Measurements from ENCODE around the gene CDKL1.
"Not testable (repeated sequence)": the region's sequence is repeated elsewhere in the genome, so short reads cannot be mapped to it uniquely, and the experiment has no call there.

The CDKL1 gene

DNA sequence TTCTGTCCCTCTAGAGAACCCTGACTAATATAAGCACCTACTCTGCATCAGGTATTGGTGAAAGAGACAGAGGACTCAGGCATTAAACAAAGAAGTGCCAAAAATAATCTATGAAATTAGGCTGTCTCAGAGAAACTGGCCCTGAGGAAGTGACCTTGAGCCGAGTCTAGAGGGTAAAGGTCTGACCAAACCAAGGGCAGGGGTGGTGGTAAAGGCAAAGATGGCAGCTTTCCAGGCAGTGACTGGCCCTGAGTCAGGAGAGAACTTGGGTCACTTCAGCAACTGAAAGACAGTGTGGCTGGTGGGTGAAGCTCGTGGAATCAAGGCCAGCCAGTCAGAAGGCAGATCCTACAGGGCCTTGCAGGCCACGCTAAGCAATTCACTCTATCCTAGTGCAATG, 30.6 kb downstream of the CDKL1 start:
- no peaks in the 10 kb centered on the region for H3K4me1 ChIP-seq (ENCODE audit: control insufficient read depth, insufficient read depth, low read length, poor library complexity, severe bottlenecking)
- WGBS, 2 experiments (ENCODE audit: insufficient coverage in 2 of 2), result 95 to 96% methylated on average over 3 of the region's 3 CpGs
- H3K9me3 ChIP-seq (ENCODE audit: control insufficient read depth, low read length), result no peaks in the 10 kb centered on the region
- no peak overlapping the region for H3K27ac ChIP-seq (ENCODE audit: low read depth, low read length, severe bottlenecking)
- H3K36me3 ChIP-seq (ENCODE audit: control insufficient read depth, insufficient read depth, low read length), result no peaks in the 10 kb centered on the region
- no peak overlapping the region for H3K4me3 ChIP-seq (ENCODE audit: extremely low read depth, insufficient read depth, low read length, poor library complexity, severe bottlenecking)

DNA sequence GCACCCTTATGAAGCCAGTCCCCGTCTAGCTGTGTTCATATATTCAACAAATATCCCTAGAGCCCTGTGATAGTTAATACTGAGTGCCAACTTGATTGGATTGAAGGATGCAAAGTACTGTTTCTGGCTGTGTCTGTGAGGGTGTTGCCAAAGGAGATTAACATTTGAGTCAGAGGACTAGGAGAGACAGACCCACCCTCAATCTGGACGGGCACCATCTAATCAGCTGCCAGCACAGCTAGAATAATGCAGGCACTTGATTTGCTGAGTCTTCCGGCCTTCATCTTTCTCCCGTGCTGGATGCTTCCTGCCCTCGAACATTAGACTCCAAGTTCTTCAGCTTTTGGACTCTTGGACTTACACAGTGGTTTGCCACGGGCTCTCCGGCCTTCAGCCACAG, 31.1 kb downstream of the CDKL1 start:
- 90 to 91% methylated on average over 4 to 6 of the region's 7 CpGs for WGBS, 2 experiments (ENCODE audit: insufficient coverage in 2 of 2)
- not testable (repeated sequence) for H3K27ac ChIP-seq (ENCODE audit: low read depth, low read length, severe bottlenecking); H3K9me3 ChIP-seq (ENCODE audit: control insufficient read depth, low read length); H3K36me3 ChIP-seq (ENCODE audit: control insufficient read depth, insufficient read depth, low read length); H3K4me1 ChIP-seq (ENCODE audit: control insufficient read depth, insufficient read depth, low read length, poor library complexity, severe bottlenecking); H3K4me3 ChIP-seq (ENCODE audit: extremely low read depth, insufficient read depth, low read length, poor library complexity, severe bottlenecking)

DNA sequence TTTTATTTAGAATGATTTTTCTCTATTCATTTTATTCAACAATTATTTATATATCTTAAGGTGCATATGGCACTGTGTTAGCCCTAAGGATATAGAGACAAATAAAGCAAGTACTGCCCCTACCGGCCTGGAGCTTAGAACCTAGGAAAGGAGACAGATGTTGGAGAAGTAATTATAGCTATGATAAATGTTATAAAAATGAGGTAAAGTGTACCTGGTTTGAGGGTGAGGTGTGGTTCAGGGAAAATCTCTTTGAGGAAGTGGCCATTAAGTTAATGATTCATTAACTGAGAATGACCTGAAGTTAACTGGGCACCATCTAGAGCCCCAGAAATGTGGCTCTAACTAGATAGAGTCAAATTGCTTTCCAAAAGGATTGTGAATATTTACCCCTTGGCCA, 31.9 kb downstream of the CDKL1 start:
- H3K9me3 ChIP-seq (ENCODE audit: control insufficient read depth, low read length), result no peaks in the 10 kb centered on the region
- H3K27ac ChIP-seq (ENCODE audit: low read depth, low read length, severe bottlenecking), result no peak overlapping the region
- 100% methylated on average over 1 of the region's 1 CpG; no CpG with 5 or more reads in 1 of the 2 experiments for WGBS, 2 experiments (ENCODE audit: insufficient coverage in 2 of 2)
- H3K4me1 ChIP-seq (ENCODE audit: control insufficient read depth, insufficient read depth, low read length, poor library complexity, severe bottlenecking), result no peaks in the 10 kb centered on the region
- H3K36me3 ChIP-seq (ENCODE audit: control insufficient read depth, insufficient read depth, low read length), result no peaks in the 10 kb centered on the region
- H3K4me3 ChIP-seq (ENCODE audit: extremely low read depth, insufficient read depth, low read length, poor library complexity, severe bottlenecking), result no peak overlapping the region

DNA sequence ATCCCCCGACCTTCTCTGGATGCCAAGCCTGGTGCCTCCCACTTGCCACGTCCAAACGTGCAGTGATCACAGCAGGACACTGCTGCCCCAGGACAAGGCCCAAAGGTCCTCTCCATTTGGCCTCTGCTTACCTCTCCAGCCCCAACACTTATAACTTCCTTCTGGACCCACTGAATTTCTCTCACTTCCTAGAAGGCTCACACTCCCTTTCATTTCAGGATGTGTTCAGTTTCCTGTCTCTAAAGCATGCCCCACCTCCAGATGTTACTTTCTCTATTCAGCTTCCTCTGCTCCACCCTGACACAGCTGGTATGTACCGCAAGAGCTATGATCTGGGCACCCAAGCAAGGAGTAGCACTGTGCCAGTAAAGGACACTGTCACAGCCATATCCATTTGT, 33.0 kb downstream of the CDKL1 start:
- Histone ChIP-seq H3K36me3 (ENCODE audit: control insufficient read depth, insufficient read depth, low read length) (no peaks in the 10 kb centered on the region), H3K9me3 (ENCODE audit: control insufficient read depth, low read length) (no peaks in the 10 kb centered on the region), H3K4me1 (ENCODE audit: control insufficient read depth, insufficient read depth, low read length, poor library complexity, severe bottlenecking) (no peaks in the 10 kb centered on the region), H3K4me3 (ENCODE audit: extremely low read depth, insufficient read depth, low read length, poor library complexity, severe bottlenecking) (no peak overlapping the region), H3K27ac (ENCODE audit: low read depth, low read length, severe bottlenecking) (no peak overlapping the region)
- 82 to 83% methylated on average over 4 of the region's 4 CpGs for WGBS, 2 experiments (ENCODE audit: insufficient coverage in 2 of 2)

DNA sequence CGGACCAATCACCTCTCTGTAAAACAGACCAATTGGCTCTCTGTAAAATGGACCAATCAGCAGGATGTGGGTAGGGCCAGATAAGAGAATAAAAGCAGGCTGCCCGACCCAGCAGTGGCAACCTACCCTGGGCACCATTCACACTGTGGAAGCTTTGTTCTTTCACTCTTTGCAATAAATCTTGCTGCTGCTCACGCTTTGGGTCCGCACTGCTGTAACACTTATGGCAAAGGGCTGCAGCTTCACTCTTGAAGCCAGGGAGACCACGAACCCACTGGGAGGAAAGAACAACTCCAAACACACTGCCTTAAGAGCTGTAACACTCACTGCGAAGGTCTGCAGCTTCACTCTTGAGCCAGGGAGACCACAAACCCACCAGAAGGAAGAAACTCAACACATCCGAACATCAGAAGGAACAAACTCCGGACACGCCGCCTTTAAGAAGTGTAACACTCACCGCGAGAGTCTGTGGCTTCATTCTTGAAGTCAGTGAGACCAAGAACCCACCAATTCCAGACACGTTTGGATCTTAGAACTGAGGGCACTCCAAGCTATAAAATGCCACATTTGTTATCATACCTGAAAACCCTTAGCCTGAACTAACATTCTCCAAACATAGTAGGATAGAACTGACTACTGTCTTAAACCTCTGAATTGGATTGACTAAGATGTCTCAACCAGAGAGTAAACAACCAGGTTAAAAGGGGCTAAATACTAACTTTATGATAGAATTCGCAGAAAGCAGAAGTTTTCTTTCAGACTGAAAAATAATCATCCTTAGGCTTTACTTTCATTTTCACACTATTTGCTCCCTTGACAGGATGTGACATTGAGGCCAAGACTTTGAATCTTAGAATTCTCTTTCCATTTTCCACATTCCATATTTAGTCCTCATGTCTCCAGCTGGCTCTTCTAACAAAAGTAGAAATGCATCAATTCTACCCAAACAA, 33.6 kb downstream of the CDKL1 start:
- 90 to 96% methylated on average over 8 to 13 of the region's 14 CpGs for WGBS, 2 experiments (ENCODE audit: insufficient coverage in 2 of 2)
- Histone ChIP-seq H3K4me1 (ENCODE audit: control insufficient read depth, insufficient read depth, low read length, poor library complexity, severe bottlenecking) (no peaks in the 10 kb centered on the region), H3K27ac (ENCODE audit: low read depth, low read length, severe bottlenecking) (no peak overlapping the region), H3K9me3 (ENCODE audit: control insufficient read depth, low read length) (no peaks in the 10 kb centered on the region), H3K36me3 (ENCODE audit: control insufficient read depth, insufficient read depth, low read length) (no peaks in the 10 kb centered on the region), H3K4me3 (ENCODE audit: extremely low read depth, insufficient read depth, low read length, poor library complexity, severe bottlenecking) (no peak overlapping the region)

DNA sequence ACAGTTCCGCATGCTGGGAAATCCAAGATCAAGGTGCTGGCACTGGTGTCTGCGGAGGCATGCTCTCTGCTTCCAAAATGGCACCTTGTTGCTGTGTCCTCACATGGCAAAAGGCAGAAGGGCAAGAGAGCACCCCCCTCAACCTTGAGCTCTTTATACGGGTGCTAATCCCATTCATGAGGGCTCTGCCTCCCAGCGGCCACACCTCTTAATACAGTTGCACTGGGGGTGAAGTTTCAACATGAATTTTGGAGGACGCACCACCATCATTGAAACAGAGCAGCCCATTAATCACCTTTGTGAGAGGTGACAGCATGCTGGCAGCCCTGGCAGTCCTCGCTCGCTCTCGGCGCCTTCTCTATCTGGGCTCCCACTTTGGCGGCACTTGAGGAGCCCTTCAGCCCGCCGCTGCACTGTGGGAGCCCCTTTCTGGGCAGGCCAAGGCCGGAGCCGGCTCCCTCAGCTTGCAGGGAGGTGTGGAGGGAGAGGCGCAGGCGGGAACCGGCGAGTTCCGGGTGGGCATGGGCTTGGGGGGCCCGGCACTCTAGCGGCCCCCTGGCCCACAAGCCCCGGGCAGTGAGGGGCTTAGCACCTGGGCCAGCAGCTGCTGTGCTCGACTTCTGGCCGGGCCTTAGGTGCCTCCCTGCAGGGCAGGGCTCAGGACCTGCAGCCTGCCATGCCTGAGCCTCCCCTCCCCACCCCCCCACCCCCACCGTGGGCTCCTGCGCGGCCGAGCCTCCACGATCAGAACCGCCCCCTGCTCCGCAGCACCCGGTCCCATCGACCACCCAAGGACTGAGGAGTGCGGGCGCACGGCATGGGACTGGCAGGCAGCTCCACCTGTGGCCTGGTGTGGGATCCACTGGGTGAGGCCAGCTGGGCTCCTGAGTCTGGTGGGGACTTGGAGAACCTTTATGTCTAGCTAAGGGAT, 34.9 kb downstream of the CDKL1 start:
- H3K4me3 ChIP-seq (ENCODE audit: extremely low read depth, insufficient read depth, low read length, poor library complexity, severe bottlenecking); H3K36me3 ChIP-seq (ENCODE audit: control insufficient read depth, insufficient read depth, low read length); H3K9me3 ChIP-seq (ENCODE audit: control insufficient read depth, low read length); H3K27ac ChIP-seq (ENCODE audit: low read depth, low read length, severe bottlenecking); H3K4me1 ChIP-seq (ENCODE audit: control insufficient read depth, insufficient read depth, low read length, poor library complexity, severe bottlenecking): not testable (repeated sequence)
- WGBS, 2 experiments (ENCODE audit: insufficient coverage in 2 of 2), result 90 to 98% methylated on average over 15 to 24 of the region's 36 CpGs

DNA sequence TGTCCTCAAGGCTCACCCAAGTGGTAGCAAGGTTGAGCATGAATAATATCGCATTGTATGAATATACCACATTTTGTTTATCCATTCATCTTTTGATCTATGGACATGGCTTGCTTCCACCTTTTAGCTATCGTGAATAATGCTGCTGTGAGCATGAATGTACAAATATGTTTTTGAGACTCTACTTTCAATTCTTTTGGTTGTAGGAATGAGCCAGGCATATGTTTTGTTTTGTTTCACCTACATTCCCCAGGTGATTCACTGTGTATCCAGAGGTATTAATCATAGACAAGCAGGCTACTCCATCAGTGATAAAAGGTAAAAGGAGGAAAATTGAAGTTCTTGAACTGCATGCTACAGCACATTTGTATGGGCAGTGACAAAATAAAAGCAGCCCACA, 35.8 kb downstream of the CDKL1 start:
- Histone ChIP-seq H3K4me1 (ENCODE audit: control insufficient read depth, insufficient read depth, low read length, poor library complexity, severe bottlenecking) (no peaks in the 10 kb centered on the region), H3K36me3 (ENCODE audit: control insufficient read depth, insufficient read depth, low read length) (no peaks in the 10 kb centered on the region), H3K4me3 (ENCODE audit: extremely low read depth, insufficient read depth, low read length, poor library complexity, severe bottlenecking) (no peak overlapping the region), H3K27ac (ENCODE audit: low read depth, low read length, severe bottlenecking) (no peak overlapping the region), H3K9me3 (ENCODE audit: control insufficient read depth, low read length) (no peaks in the 10 kb centered on the region)
- WGBS, 2 experiments (ENCODE audit: insufficient coverage in 2 of 2), result 100% methylated on average over 1 of the region's 2 CpGs; no CpG with 5 or more reads in 1 of the 2 experiments

DNA sequence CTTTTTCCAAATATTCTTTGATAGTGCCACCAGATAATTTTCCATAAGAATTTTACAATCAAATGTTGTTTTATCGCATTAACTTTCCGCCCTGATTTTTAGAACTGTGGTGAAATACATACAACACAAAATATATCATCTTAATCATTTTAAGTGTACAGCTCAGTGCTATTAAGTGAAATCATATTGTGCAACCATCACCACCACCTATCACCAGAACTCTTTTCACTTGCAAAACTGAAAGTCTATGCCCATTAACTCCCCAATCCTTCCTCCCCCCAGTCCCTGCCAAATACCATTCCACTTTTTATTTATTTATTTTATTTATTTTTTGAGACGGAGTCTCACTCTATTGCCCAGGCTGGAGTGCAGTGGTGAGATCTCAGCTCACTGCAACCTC, 36.6 kb downstream of the CDKL1 start:
- Histone ChIP-seq H3K27ac (ENCODE audit: low read depth, low read length, severe bottlenecking) (no peak overlapping the region), H3K4me1 (ENCODE audit: control insufficient read depth, insufficient read depth, low read length, poor library complexity, severe bottlenecking) (no peaks in the 10 kb centered on the region), H3K36me3 (ENCODE audit: control insufficient read depth, insufficient read depth, low read length) (no peaks in the 10 kb centered on the region), H3K9me3 (ENCODE audit: control insufficient read depth, low read length) (no peaks in the 10 kb centered on the region), H3K4me3 (ENCODE audit: extremely low read depth, insufficient read depth, low read length, poor library complexity, severe bottlenecking) (no peak overlapping the region)
- no CpG with 5 or more reads among the region's 3 CpGs for WGBS, 2 experiments (ENCODE audit: insufficient coverage in 2 of 2)

DNA sequence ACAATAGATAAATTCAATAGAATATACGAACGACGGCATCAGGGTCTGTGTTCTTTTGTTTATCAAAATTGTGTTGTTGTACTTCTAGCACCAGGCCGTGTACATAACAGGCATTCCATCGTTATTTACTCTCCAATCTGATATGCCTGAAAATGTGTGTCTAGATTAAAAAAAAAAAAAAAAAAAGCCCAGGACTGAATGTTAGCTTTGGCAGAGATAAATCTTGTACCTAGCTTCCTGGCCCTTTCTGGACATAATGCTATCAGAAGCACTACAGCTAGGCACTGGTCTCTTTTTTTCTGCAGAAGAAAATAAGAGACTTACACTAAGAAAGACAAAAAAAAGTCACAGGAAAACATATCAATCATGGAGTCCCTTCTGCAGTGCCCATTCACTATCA, 37.0 kb downstream of the CDKL1 start:
- Histone ChIP-seq H3K4me3 (ENCODE audit: extremely low read depth, insufficient read depth, low read length, poor library complexity, severe bottlenecking) (no peak overlapping the region), H3K9me3 (ENCODE audit: control insufficient read depth, low read length) (no peaks in the 10 kb centered on the region), H3K4me1 (ENCODE audit: control insufficient read depth, insufficient read depth, low read length, poor library complexity, severe bottlenecking) (no peaks in the 10 kb centered on the region), H3K27ac (ENCODE audit: low read depth, low read length, severe bottlenecking) (no peak overlapping the region), H3K36me3 (ENCODE audit: control insufficient read depth, insufficient read depth, low read length) (no peaks in the 10 kb centered on the region)
- no CpG with 5 or more reads among the region's 5 CpGs for WGBS, 2 experiments (ENCODE audit: insufficient coverage in 2 of 2)

DNA sequence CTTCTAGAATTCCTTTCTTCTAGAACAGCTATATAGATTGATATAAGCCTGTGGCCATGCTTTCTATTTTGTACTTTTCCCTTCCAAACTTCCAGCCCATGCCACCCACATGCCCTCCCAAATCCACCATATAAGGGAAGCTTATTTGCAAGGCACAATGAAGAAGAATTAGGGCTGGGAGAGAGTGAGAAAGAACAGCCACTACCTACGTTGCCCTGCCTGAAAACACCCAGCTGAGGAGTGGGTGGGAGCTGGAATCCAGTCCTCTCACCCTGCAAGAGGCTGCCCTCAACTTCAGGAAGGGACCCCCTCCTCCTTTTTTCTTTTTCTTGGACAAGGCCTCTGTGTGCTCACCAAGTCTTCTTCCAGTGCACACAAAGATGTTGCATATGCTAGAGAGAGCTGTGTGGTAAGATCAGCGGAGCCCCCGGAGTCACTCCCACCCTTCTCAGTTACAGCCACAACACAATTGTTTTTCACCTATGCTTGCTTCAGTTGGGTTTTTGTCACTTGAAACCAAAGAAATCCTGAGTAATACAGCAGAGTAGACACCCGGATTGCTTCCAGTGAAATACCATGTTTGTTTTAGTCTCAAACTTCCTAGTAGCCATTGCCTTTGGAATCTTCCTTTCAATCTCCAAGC, 38.8 kb downstream of the CDKL1 start:
- Histone ChIP-seq H3K4me1 (ENCODE audit: control insufficient read depth, insufficient read depth, low read length, poor library complexity, severe bottlenecking) (no peaks in the 10 kb centered on the region), H3K9me3 (ENCODE audit: control insufficient read depth, low read length) (no peaks in the 10 kb centered on the region), H3K27ac (ENCODE audit: low read depth, low read length, severe bottlenecking) (no peak overlapping the region), H3K36me3 (ENCODE audit: control insufficient read depth, insufficient read depth, low read length) (no peaks in the 10 kb centered on the region), H3K4me3 (ENCODE audit: extremely low read depth, insufficient read depth, low read length, poor library complexity, severe bottlenecking) (no peak overlapping the region)
- WGBS, 2 experiments (ENCODE audit: insufficient coverage in 2 of 2), result 86 to 92% methylated on average over 3 of the region's 4 CpGs

All from mesodermal cell (in vitro differentiated cells).